Posterior cingulate gyrus (tissue), 11 donors: ENCODE results near the gene ANKH.

Experiments
- DNase-seq, 10 donors: peaks; one replicate each; pipeline versions ENCODE4 v3.0.0 to v3.0.0-alpha.2; 2020 to 2021; ENCODE audit warnings: mixed read lengths in 3 of 10
- intact Hi-C: fragments of 100-400 bp; cut with DNase I; formaldehyde crosslinking; loops from one replicate; pipeline ENCODE4 v1.15.1; 2023

The ANKH gene

DNA sequence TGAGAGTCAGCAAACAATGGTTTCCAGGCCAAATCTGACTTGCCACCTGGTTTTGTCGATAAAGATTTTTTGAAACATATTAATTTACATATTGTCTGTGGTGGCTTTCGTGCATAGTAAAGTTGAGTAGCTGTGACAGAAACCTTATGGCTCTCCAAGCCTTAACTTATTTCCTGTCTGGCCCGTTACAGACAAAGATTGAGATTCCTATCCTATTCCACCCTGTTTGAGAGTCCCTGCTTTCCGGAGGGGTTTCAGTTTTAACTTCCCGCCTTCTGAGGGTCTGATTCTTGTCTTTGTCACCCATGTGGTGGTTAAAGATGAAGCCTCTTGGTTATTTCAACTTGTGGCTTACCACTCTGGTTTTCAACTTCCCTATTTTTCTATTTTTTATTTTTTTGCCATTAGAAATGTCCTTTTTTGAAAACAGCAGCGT is 195.7 kb downstream of the ANKH start:
- no peak for DNase-seq
- intact Hi-C loops: no loop called here

GRCh38 chr5:14674983-14675854 is 196.4 kb downstream of the ANKH start:
- no peak for DNase-seq
- intact Hi-C loops: no loop called here

GRCh38 chr5:14673443-14673842 is 198.1 kb downstream of the ANKH start:
- DNase-seq: no peak
- intact Hi-C loops: no loop called here

DNA sequence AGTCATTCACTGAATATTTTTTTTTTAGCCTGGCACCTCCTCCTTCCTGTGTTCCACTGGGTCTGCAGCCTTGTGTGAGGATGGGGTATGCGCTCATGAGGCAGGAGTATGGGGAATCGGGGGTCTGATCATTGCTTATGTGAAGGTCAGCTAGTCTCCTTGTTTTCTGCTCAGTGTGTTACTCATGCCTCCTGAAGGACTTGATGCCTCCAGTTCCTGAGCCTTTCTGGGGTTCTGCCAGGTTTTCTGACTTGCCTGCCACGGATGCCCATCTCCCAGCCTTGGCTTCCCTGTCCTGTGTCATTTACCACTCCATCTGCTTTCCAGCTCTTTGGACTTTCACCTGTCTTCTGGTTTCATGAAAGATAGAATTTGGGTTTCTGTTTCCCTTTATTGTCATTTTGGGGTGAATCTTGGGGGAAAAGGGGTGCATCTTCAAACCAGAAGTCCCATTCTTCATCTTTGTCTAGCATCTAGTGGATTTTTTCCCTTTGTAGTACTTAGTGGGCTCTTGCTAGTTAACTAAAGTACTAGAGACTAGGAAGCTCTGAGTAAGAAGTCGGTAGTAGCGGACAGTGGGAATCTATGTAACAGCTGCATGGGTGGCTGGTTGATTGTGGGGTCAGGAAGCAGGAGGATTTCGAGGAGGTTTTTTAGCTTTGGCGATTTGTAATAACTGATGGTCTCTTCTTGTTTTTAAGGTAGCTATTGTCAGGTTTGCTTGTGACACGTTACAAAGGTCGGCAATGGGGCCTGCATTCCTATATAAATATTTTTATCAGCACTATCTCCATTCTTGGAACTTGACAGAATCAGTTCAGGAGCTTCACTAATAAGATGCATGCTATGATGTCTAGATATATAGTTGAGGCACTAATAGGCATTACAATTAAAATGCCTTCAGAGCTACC is 198.8 kb downstream of the ANKH start:
- DNase-seq: no peak
- intact Hi-C loops: no loop called here

DNA sequence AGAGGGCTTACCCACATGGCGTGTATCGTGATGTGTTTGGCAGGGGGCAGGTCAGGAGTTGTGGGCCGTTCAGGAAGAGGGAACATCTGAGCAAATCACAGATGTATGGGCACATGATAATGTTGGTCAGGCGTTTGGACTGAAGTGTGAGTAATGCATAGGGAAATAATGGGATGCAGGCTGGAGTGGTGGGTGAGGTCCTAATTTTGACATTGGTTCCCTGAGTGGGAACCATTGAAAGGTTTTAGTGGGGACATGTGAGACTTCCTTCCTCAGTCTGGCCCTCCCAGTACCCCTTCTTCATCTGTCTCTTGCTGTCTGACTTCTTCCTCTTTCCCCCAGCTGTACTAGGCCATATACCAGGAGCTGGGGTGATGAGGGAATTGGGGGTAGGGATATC is 199.5 kb downstream of the ANKH start:
- DNase-seq: no peak
- intact Hi-C loops: no loop called here

DNA sequence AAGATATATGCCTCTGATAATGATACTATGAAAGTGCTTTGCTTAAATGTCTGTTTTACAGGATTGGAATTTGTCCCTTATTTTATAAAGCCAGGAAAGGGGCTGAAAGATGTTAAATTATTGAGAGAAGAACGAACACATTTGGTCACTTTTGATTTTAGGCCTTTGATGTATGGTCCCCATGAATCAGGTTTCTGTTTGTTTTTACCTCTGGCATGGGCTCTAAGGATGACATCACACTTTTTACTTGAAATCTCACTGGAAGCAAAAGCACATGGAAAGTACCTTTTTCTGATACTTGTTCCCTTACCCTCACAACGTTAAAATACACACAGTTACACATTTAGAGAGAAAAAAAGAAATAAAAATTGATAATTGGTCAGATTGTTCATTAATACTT is 200.2 kb downstream of the ANKH start:
- intact Hi-C loops: no loop called here
- DNase-seq: no peak

- no peak for DNase-seq
- intact Hi-C loops: loop anchor here (10.0 kb wide), 1 partner anchor 525 kb away; the partner anchor contains the start of gene TRIO
These were observed 201.6 kb downstream of the ANKH start for GRCh38 chr5:14669975-14670374.

GRCh38 chr5:14669415-14669814 is 202.2 kb downstream of the ANKH start:
- no peak for DNase-seq
- intact Hi-C loops: loop anchor here (10.0 kb wide), 1 partner anchor 525 kb away; the partner anchor contains the start of gene TRIO

- intact Hi-C loops: loop anchor here (10.0 kb wide), 1 partner anchor 523 kb away; the partner anchor contains the start of gene TRIO
- no peak for DNase-seq
These were observed 203.4 kb downstream of the ANKH start for GRCh38 chr5:14668181-14668591.

DNA sequence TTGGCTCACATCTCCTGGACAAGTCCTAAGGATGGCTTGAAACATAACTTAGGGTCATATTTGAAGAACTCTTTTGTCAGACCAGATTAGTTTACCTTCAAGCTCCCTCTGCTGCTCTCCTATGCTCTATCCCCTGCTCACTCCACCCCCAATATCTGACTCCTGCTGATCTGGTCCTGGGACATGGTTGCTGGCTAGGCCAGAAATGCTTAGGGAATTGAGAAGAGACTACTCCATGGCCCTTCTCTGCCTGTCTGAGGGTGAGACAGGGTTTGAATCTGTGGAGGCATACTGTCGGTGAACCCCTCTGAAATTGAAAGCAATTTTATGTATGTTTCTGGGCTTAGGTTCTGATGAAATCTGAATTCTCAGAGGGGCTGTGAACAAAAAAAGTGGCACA is 203.8 kb downstream of the ANKH start:
- intact Hi-C loops: loop anchor here (10.0 kb wide), 1 partner anchor 523 kb away; the partner anchor contains the start of gene TRIO
- no peak for DNase-seq

GRCh38 chr5:14667290-14667689 is 204.3 kb downstream of the ANKH start:
- no peak for DNase-seq
- intact Hi-C loops: loop anchor here (10.0 kb wide), 1 partner anchor 522 kb away; the partner anchor contains the start of gene TRIO

DNA sequence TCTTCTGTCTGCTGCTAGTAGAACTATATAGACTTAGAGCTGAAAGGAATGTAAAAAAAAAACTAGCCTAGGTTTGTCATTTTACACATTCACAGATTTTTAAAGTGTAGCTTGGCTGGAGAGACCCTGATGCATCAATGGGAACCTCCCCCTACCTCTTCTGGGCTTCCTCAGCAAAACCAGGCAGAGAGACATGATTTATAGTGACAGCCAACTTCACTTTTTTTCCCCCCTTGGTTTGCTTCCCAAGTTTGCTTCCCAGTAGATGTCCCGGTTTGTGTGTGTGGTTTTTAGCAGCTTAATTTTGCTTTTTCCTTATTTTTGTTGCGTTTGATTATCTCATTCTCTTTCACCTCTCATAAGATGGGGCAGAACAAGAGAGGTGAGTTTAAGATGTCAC is 205.2 kb downstream of the ANKH start:
- intact Hi-C loops: loop anchor here (10.0 kb wide), 1 partner anchor 522 kb away; the partner anchor contains the start of gene TRIO
- DNase-seq: no peak

- intact Hi-C loops: loop anchor here (10.0 kb wide), 1 partner anchor 521 kb away; the partner anchor contains the start of gene TRIO
- no peak for DNase-seq
These were observed 205.6 kb downstream of the ANKH start for GRCh38 chr5:14665949-14666348.

- peak in 4 of 10 donors; percentile 14 to 80 (median 44) for DNase-seq
- intact Hi-C loops: loop anchor here (10.0 kb wide), 1 partner anchor 520 kb away; the partner anchor contains the start of gene TRIO
These were observed 206.3 kb downstream of the ANKH start for GRCh38 chr5:14665101-14665822.

DNA sequence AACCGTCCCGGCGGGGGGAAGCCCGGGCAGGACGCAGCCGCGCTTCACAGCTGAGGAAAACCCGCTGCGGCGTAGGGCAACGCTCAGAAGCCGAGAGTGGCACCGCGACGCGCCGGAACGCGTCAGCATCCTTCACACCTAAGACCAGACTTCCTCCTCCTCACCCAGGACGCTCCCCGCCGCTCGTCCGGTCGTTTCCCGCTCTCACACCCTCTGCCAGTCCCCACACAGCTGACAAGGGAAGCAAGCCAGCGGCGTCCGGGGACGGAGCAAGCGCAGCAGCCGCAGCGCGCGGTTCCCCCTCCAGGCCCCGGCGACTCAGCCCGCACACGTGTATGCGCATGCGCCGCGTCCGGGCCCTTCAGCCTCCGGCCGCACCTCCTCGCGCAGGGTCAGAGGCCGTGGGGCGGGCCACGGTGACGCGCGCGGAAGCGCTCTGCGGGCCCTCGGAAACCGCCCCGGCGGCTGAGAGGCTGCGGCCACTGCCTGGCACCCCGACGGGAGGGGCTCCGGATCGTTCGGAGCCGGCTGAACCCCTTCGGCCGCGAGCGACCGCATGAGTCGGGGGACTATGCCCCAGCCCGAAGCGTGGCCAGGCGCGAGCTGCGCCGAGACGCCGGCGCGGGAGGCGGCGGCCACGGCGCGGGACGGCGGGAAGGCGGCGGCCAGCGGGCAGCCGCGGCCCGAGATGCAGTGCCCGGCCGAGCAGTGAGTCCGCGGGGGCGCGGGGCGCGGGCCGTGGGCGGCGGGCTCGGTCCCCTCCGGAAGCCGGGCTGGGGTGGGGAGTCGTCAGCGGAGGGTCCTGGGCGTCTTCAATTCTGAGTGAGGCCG is 207.1 kb downstream of the ANKH start, which contains the start of gene OTULIN:
TSS of gene OTULIN (plus strand) at position 449 of the 831 bp plus-strand sequence. CDS start at position 557, 108 bp downstream.
- peak; percentile 83 to 98 (median 88) for DNase-seq
- intact Hi-C loops: loop anchor here (5.0 to 10.0 kb wide), 2 partner anchors 208 to 520 kb away; partner anchors contain the start of genes ANKH and TRIO

- DNase-seq: peak in 4 of 10 donors; percentile 7 to 86 (median 72)
- intact Hi-C loops: loop anchor here (5.0 to 10.0 kb wide), 2 partner anchors 208 to 519 kb away; partner anchors contain the start of genes ANKH and TRIO
These were observed 207.8 kb downstream of the ANKH start for GRCh38 chr5:14663734-14664269.

- DNase-seq: no peak
- intact Hi-C loops: loop anchor here (5.0 to 10.0 kb wide), 2 partner anchors 210 to 518 kb away; partner anchors contain the start of genes ANKH and TRIO
These were observed 208.8 kb downstream of the ANKH start for GRCh38 chr5:14662721-14663260.

- intact Hi-C loops: loop anchor here (5.0 to 10.0 kb wide), 2 partner anchors 211 to 516 kb away; partner anchors contain the start of genes ANKH and TRIO
- no peak for DNase-seq
These were observed 210.7 kb downstream of the ANKH start for GRCh38 chr5:14660833-14661232.
